HG03439 (cell line): ENCODE measurements around the gene C2.

Source experiments
- ATAC-seq: cut with Tn5 transposase; IDR thresholded peaks from one replicate; pipeline ENCODE4 v1.9.1; 2021; ENCODE audit warnings: mild to moderate bottlenecking, moderate library complexity; ENCODE audit not compliant: unreplicated experiment

C2 gene

GRCh38 chr6:31927242-31927862 is at the start of gene C2:
TSS of gene C2 (plus strand) at chr6:31927717. CDS start at chr6:31927753, 36 bp downstream.
- ATAC-seq = no peak

- no peak for ATAC-seq
These were observed 49.3 kb upstream of the C2 start for GRCh38 chr6:31878222-31878621.

- ATAC-seq = no peak
These were observed 48.8 kb upstream of the C2 start, which contains the start of gene SLC44A4 for GRCh38 chr6:31878726-31879125. TSS of gene SLC44A4 (minus strand) at chr6:31878997. CDS start at chr6:31878980, 17 bp downstream.

GRCh38 chr6:31879143-31879542 is 48.4 kb upstream of the C2 start:
- no peak for ATAC-seq

GRCh38 chr6:31879901-31880300 is 47.6 kb upstream of the C2 start:
- no peak for ATAC-seq

GRCh38 chr6:31880616-31881015 is 46.9 kb upstream of the C2 start:
- no peak for ATAC-seq

- ATAC-seq = no peak
These were observed 46.2 kb upstream of the C2 start for GRCh38 chr6:31881136-31881859.

- ATAC-seq = no peak
These were observed 45.2 kb upstream of the C2 start for GRCh38 chr6:31882344-31882743.

- ATAC-seq = no peak
These were observed 43.8 kb upstream of the C2 start for GRCh38 chr6:31883676-31884075.

- ATAC-seq = no peak
These were observed 42.9 kb upstream of the C2 start for GRCh38 chr6:31884528-31885035.

- ATAC-seq = no peak
These were observed 41.0 kb upstream of the C2 start for GRCh38 chr6:31886541-31886991.

- no peak for ATAC-seq
These were observed 40.1 kb upstream of the C2 start for GRCh38 chr6:31887173-31888007.

GRCh38 chr6:31888276-31889258 is 39.0 kb upstream of the C2 start:
- no peak for ATAC-seq

GRCh38 chr6:31889331-31889972 is 38.1 kb upstream of the C2 start:
- no peak for ATAC-seq

- ATAC-seq = no peak
These were observed 34.7 kb upstream of the C2 start for GRCh38 chr6:31892821-31893220.

GRCh38 chr6:31896493-31896855 is 31.0 kb upstream of the C2 start:
- ATAC-seq = no peak

GRCh38 chr6:31896856-31897611 is 30.5 kb upstream of the C2 start:
- ATAC-seq = no peak

GRCh38 chr6:31897612-31898382 is 29.7 kb upstream of the C2 start, which contains the start of gene EHMT2:
TSS of gene EHMT2 (minus strand) at chr6:31897698. CDS start at chr6:31897677, 21 bp downstream.
- peak; percentile 38 for ATAC-seq
